T1000 (cell line): ENCODE measurements around the gene AGXT.

ENCODE experiments used
- DNase-seq: peaks from one replicate; lab custom pipeline; 2025; ENCODE audit warnings: mixed read lengths; lab: John Stamatoyannopoulos, UW

The AGXT gene

DNA sequence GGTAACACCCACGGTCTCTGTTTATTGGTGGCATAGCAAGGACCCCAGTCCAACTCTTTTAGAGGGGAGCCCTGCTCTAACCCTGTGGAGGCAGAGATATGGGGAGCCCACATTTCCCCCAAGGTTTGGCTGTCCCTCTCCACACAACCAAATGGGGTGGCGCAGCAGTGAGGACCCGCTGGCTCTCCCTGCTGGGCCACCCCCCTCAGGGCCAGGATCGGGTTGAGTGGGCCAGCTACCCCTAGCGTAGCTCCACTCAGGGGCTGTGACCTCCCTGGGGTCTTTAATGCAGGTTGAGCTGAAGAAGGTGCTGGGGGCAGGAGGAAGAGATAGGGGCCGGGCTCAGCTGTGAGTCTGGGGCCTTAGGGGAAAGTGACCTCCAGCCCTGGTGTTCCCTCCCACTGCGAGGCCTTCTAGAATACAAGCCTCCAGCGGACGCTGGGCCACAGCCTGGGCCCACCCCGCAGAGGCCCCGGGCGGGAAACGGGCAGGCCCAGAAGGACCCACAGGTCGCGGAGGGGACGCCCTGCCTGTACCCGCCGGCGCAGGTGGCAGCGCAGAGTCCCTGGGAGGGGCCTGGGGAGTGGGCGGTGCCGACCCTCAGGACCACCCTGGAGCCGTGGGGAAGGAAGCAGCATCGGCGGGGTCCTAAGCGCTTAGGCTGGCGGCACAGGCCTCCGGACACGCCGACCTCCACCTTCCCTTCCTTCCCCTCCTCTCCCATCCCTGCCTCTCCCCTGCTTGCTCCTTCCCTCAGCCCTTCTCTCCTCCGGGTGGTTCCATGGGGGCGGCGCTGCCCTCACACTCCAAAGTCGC is 47.1 kb downstream of the AGXT start:
- DNase-seq = no peak

DNA sequence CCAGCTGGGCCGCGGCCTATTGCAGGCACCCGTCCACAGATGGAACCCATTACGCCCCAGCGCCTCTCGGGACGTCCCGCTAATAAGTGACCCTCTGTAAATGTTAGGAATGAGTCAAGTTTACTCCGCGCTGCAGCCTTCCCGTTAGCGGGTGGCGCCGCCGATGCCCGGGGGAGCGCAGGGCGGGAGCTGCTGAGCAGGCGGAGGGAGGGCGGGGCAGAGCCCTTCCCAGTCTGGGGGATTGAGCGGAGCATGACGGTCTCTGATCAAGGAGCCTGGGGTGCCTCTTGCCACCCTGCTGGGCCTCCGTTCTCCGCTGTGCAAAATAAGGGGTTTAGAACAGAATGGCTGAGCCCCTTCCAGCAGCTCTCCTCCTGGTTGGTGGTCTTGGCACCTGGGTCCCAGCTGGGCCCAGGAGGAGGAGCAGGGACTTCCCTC is 48.0 kb downstream of the AGXT start:
- DNase-seq = peak; percentile 77

DNA sequence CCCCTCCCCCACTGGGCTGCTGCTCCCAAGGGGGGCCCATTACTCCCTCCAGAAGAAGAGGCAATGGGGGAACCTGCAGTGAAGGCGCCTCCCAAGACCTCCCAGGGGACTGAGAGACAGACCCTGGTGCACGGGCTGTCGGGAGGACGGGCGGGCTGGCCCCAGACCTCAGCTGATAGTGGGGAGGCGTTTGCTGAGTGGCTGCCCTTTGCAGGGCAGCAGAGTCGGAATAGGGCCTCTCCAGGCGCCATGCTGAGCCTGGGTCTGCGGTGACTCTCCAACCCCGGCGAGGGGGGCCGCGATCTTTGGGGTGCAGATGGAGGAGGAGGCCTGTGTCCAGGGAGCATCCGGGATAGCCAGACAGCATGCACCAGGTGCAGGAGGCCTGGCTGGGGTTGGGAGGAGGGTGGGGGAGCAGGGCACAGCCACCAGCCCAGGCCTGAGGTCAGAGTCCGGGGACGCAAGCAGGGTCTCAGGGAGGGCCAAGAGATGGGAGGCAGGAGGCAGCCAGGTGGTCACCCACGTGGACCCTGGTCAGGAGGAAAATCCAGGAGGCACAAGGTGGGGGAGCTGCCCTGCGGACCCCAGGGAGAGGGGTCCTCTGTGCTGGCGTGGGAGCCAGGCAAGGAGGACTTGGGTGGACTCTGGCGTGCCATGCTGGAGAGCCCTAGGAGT is 48.5 kb downstream of the AGXT start:
- no peak for DNase-seq

DNA sequence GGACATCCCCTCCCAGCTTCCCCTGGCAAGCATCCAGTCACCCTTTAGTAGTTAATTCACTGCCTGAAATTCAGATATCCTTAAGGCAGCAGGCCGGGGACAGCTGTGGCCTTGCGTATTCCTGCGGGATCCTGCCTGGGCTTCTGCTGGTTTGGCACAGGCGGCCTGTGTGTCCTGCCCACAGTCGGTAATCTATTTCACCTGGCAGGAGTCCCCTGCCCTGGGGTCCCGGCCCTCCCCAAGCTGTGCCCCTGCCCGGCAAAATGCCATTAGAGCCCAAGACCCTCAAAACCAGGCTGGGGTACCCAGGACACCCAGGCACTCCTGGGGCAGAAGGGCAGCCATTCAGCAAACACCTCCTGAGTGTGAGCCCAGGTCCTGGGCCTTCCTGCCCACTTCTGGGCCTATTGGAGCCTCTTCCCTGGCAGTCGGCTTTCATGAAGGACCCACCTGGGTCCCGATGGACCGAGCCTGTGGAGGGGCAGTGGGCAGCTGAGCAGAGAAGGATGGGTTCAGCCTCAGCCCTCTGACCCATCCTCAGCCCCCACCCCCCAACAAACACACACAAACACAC is 49.1 kb downstream of the AGXT start:
- DNase-seq = no peak

DNA sequence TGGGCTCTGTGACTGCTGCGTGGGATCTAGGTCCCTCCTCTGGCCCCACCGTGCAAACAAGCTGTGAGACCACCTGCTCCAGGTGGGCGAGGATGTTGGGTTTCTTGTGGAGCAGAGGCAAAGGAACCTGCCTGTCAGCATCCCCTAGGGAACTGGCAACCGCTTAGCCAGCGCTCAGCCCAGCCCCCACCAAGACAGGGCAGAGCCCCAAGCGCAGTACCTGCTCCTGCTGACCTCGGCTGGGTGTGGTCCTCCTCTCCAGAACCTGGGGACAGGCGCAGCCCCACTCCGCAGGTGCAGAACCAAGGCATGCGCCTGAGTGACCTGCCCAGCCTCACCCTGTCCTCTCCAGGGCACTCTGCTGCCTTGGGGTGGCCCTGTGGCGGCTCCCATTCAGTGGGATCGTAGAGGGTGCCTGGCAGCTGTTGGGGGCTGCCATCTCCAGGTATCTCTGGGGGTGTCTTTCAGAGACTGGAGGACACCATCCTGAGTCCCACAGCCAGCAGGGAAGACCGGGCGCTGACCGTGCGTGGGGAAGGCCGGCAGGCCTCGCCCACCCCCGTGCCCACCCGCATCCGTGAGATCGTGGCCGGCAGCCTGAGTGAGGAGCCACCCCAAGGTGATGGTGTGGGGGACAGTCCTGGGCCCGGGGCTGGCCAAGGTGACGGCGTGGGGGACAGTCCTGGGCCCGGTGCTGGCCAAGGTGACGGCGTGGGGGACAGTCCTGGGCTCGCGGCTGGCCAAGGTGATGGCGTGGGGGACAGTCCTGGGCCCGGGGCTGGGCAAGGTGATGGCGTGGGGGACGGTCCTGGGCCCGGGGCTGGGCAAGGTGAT is 49.9 kb downstream of the AGXT start:
- DNase-seq = no peak

DNA sequence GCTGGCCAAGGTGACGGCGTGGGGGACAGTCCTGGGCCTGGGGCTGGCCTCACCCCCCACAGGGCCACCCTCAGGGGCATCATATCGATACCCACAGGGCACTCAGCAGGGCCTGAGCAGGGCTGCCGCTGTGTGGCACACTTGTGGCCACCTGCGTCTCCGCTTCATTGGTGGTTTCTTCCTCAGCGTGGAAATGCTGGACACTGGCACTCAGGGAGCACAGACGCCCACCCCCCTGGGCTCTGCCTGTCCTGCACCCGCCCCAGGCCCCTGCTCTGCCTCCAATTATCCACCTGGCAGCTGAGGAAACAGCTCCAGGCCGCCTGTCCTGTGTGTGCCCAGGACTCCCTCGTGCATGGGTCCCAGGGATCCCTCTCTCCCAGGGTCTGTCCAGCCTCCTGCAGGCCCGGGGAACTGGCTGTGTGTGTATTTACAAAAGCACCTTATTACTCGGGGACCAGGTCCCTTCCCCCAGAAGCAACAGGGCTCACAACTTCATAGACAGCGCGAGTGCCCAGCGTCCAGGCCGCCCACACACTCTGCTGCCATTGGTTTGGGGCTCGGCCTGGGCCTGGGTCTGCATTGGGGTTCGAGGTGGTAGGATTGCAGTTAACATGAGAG is 50.6 kb downstream of the AGXT start:
- no peak for DNase-seq

DNA sequence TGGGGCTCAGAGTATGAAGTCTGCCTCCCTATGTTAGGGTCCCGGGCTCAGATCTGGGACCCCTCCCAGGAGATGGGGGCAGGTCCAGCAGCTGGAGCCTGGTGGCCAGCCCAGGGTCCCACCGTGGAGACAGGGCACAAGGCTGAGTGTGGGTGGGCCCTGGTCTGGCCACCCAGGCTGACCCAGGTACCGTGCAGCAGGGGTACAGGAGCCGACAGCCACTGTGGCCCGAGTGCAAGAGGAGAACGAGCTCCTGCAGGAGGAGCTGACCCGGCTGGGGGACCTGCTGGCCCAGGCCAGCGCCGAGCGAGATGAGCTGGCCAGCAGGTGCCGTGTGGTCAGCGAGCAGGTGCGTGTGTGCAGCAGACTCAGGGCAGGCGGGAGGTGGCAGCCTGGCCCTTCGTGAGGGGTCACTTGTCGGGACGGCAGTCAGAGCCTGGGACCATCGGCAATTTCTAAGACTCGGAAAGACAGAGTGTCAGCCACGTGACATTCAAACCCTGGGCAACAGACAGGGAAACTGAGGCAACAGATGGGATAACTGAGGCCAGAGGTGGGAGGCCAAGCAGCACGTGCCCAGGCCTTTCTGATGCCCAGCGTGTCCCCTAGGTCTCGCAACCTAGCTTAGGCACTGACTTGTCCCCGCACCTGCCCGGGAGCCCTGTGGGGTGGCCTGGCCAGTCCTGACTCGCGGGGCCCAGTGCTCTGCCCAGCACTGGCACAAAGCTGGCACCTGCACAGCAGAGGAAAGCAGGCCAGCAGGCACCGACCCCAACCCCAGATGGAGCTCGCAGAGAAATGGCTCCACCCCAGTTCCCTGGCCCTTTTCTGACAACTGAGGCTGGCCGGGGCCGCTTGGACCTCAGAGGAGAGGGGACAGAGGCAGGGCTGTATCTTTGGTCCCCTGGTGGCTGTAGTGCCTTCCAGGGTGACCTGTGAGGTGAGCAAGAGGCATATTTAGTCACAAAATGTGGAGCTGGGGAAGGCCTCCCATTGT is 51.5 kb downstream of the AGXT start:
- no peak for DNase-seq

DNA sequence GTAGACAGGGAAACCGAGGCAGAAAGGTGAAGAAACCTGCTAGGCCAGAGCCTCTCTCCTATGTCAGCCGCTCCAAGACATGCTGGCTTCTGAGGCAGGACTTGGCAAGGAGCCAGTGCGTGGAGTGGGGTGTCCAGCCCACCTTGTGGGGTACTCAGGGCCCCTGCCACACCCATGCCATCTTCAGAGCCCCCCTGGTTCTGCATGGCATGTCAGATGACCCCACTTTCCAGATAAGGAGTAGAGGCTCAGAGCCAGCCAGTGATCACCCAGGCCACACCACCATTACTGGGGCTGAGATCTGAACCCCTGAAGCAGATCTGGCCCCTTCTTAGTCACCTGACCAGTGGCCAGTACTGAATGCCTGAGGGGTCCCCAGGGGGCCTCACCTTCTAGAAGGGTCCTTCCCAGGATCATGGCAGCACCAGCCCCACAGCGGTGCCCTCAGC is 52.2 kb downstream of the AGXT start:
- DNase-seq = no peak

DNA sequence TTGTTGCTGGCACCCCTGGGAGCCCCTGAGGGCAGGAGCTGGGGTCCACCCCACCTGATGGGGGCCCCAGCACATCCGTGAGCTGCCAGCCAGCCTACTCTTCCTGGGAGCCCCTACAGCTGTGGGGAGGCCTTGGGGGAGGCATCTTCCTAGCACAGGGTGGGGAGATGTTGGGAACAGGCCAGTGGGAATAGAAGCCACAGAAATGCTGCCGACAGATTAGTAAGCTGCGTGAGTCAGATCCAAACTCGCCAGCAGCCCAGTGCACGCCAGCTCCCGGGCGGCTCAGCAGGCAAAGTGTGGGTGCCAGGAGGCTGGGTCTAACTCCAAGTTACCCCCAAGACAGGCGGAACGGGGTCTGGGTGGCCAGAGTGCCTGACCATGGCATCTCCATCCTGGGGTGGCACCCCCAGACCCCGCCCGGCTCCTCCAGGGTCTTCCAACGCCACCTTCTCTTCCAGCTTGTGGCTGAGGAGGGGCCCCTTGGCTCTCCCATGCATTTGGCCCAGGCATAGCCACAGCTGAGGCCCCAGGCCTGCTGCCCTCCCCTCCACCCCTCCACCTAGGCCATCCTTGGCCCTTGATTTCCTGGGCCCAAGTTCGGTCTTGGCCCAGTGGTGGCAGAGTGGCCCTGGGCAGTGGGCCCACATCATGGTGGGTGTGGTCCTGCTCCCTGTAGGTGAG is 52.8 kb downstream of the AGXT start:
- DNase-seq = peak; percentile 79

DNA sequence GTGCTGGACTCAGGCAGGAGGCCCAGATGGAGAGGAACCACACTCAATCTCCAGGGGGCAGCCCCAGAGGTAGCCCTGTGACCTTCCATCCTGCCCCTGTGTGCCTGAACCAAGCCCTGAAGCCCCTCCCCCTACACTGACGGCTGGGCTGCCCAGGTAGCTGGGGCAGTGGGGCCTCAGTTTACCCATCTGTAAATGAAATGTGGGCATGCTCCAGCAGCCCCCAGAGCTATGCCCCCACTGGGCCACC is 53.3 kb downstream of the AGXT start:
- no peak for DNase-seq

DNA sequence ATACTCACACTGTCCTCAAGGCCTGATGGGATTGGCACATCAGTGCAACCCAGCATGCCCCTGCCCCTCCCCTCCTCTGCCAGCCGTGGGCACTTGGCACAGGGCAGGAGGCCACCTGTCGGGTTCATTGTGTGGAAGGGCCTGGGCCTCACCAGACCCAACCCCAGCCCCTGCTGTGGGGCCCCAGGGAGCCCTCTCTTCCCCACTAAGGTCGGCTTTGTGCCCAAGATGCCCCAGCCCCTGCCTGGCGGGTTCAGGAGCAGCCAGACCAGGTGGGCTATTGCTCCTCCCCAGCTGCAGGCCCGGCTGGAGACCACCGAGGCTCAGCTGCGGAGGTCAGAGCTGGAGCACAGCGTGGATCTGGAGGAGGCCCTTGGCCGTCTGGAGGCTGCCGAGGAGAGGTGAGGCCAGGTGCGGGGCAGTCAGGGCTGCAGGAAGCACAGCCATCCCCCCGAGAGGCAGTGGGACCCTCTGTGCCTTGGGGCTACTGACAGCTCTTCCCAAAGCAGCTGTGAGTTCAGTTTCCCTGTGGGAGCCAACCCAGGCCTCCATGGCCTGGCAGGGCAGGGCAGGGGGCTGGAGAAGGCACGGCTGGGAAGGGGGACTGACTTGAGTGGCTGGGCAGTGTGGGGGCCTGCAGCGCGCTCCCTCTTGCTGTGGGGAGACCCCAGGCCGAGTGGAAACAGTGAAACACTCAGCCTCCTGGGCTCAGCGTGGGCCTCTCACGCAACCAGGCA is 53.8 kb downstream of the AGXT start:
- DNase-seq = no peak

DNA sequence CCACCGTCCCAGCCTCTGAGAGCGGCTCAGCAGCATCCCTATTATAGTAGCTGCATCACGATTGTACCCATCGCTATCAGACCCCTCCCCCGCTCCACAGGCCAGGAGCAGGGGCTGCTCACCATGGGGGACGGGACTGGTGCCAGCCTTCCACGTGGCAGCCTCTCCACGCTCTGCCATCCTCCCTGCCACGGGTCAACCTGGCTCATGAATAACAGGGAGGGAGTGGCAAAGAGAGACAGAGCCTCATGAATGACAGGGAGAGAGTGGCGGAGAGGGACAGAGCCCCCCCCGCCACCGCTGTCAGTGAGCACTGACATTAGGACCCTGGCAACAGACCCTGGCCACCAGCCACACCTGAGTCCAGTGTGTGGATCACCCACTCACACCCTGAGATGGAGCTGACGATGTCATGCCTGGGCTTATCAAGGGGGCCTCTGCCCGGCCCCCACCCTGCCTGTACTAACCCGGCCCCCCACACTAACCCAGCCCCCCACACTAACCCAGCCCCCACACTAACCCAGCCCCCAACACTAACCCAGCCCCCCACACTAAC is 54.4 kb downstream of the AGXT start:
- no peak for DNase-seq

DNA sequence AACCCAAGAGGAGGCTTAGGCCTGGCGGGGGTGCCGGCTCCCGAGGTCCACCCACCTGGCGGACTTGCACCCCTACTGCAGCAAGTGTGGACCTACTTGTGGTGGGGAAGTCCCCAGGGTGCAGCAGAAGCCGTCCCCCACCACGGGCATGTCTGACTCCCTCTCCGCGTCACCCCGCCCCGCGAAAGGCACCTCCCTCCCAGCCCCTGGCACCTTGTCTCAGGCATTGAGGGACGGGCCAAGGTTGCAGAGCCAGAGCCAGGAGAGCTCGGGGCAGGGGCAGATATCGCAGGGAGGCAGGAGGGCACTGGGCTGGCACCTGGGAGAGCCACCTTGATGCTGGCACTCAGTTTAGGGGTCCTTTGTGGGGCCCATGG is 56.6 kb downstream of the AGXT start:
- DNase-seq = no peak

DNA sequence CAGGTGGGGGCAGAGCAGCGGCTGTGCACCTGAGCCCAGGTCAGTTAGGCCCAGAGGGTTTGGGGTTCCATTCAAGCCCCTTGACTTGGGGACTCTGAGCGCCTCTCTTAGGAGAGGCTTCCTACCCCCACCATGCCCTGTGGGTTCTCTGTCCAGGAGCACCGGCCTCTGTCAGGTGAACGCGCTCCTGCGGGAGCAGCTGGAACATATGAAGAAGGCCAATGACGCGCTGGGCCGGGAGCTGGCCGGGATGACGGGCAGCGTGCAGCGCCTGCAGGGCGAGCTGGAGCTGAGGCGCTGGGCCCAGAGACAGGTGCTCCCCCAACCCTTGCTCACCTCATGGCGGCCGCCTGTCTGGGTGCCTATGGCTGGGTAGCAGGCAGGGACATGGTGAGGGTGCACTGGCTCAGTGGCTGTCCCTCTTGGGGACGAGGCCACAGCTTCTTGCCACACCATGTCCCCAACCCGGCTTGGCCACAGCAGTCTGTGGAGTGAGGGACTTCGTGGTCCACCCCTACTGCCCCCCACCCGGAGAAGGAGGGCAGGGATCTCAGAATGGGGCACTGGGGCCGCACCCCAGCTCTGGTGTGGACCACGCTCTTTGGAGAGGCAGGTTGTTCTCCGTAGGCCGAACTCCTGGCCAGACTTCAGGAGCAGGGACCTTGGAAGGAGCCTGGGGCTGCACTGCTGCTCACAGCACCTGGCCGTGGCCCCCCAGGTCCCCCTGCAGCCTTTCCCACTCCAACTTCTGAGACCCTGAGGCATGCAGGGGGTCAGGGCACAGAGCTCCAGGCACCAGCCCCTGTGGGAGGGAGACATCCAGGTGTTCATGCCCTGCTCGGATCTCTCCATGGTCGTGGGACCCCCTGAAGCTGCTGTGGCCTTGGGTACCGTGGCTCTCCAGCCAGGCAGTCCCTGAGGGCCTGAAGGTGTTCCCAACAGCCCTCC is 57.2 kb downstream of the AGXT start:
- DNase-seq = no peak

DNA sequence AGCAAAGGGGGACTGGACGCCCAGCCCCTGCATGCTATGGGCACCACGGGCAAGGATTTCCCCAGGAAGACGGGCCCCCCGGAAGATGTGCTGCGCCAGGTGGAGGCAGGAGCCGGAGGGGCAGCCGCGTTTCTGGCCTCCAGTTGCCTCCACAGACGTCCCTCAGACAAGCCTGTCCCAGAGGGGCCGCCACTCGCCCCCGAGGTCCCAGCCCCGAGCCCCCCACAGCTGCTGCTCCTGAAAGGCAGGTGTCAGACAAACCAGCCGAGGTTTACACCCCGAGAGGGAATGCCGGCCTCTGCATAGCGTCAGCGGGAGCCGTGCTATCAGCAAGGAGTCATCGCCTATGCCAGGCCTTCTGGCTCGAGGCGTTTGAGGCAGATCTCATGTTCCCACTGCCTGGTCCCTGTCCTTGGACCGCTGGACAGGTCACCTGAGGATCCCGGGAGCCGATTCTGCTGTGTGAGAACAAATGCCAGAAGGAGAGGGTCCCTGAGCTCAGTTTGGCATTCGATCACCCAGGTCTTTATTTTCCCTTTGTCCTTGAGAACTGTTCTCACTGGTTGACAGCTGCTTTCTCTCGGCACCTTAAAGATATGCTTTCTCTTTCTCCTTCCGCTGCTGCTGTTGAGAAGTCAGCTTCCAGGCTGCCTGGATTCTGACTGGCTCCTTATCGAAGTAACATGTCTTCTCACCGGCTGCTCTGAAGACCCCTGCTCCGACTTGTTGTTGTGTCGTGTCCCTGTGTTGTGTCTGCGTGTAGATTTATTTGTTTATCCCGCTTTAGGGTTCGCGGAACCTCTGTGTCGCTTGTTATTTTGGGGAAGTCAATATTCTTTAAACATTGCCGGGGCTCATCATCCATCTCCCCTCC is 58.1 kb downstream of the AGXT start:
- no peak for DNase-seq

DNA sequence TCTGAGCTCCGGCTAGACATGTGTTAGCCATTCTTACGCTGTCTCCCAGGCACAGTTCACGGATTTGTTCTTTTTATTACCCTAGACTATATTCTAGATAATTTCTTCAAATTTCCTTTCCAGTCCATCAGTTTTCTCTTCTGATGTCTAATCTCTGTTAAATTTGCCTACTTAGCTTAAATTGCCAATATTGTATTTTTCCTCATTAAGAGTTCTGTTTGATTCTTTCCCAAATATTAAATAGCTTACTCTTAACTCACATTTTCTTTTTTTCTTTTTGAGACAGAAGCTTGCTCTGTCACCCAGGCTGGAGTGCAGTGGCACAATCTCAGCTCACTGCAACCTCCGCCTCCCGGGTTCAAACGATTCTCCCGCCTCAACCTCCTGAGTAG is 58.8 kb downstream of the AGXT start:
- no peak for DNase-seq
